DMS 273 (cell line): Measurements from ENCODE around the gene UPB1.

Experiments
- DNase-seq: peaks from one replicate; lab custom pipeline; 2025; ENCODE audit not compliant: unreplicated experiment; lab: John Stamatoyannopoulos, UW

UPB1 gene

GRCh38 chr22:24503843-24504338 lies 8.8 kb downstream of the UPB1 start:
- DNase-seq: no peak

- DNase-seq: no peak
Measured at GRCh38 chr22:24504540-24504939, 9.4 kb downstream of the UPB1 start.

- DNase-seq: no peak
Measured at GRCh38 chr22:24504956-24505736, 10.0 kb downstream of the UPB1 start.

- no peak for DNase-seq
Measured at GRCh38 chr22:24506802-24507438, 11.8 kb downstream of the UPB1 start.

- no peak for DNase-seq
Measured at GRCh38 chr22:24507716-24508115, 12.6 kb downstream of the UPB1 start.

GRCh38 chr22:24510637-24511625 lies 15.8 kb downstream of the UPB1 start:
- DNase-seq: peak; percentile 58

- DNase-seq: no peak
Measured at GRCh38 chr22:24512043-24512442, 16.9 kb downstream of the UPB1 start.

GRCh38 chr22:24513378-24514240 lies 18.5 kb downstream of the UPB1 start:
- DNase-seq: no peak

- DNase-seq: peak; percentile 15
Measured at GRCh38 chr22:24514241-24515026, 19.3 kb downstream of the UPB1 start.

- no peak for DNase-seq
Measured at GRCh38 chr22:24515027-24515338, 19.9 kb downstream of the UPB1 start.

- DNase-seq: peak; percentile 12
Measured at GRCh38 chr22:24516301-24516737, 21.2 kb downstream of the UPB1 start.

GRCh38 chr22:24517446-24517845 lies 22.3 kb downstream of the UPB1 start:
- no peak for DNase-seq

- DNase-seq: no peak
Measured at GRCh38 chr22:24518228-24518627, 23.1 kb downstream of the UPB1 start.

GRCh38 chr22:24518771-24519485 lies 23.8 kb downstream of the UPB1 start:
- DNase-seq: no peak

- DNase-seq: no peak
Measured at GRCh38 chr22:24519496-24519895, 24.4 kb downstream of the UPB1 start.

GRCh38 chr22:24521791-24522245 lies 26.7 kb downstream of the UPB1 start:
- DNase-seq: peak; percentile 85

GRCh38 chr22:24523873-24524272 lies 28.7 kb downstream of the UPB1 start:
- DNase-seq: no peak

- DNase-seq: peak; percentile 79
Measured at GRCh38 chr22:24525416-24526037, 30.4 kb downstream of the UPB1 start.
